Urinary bladder (tissue), 4 donors: ENCODE results near the gene ARMC5. TPM values are rescaled to one million over a fixed set of nuclear protein-coding genes. Genes with fewer than 3 reads are reported as not detected.
A peak's percentile ranks its signal among the peaks of the same experiment; 100 is the strongest.

Experiments
- DNase-seq: peaks from one replicate; pipeline ENCODE4 v3.0.0-alpha.2; 2015; ENCODE audit errors: extremely low spot score
- H3K27ac ChIP-seq: one replicate; pipeline ENCODE4 v1.5.1; 2013; ENCODE audit warnings: low read depth, mild to moderate bottlenecking, moderate library complexity
- H3K36me3 ChIP-seq: one replicate; pipeline ENCODE4 v1.6.1; 2013; ENCODE audit warnings: mild to moderate bottlenecking, moderate library complexity; ENCODE audit not compliant: insufficient read depth
- H3K4me1 ChIP-seq: one replicate; pipeline ENCODE4 v1.6.1; 2013; ENCODE audit warnings: mild to moderate bottlenecking, moderate library complexity; ENCODE audit not compliant: insufficient read depth
- H3K4me3 ChIP-seq: one replicate; pipeline ENCODE4 v1.5.1; 2013; ENCODE audit warnings: low read depth, low read length
- WGBS: extraction: QIAGEN DNeasy Blood & Tissue Kit; methylation state at CpG from one replicate; pipeline ENCODE4 v1.1.7; 2013; 5-methylcytosine and 5-hydroxymethylcytosine counted together
- polyA plus RNA-seq: library from polyadenylated mRNA; stranded (reverse); fragments of 200-250 nt; gene quantifications from one replicate; pipeline ENCODE4 v1.2.3, GENCODE V29; 2013
- total RNA-seq: library from RNA; depleted of rRNA; stranded (reverse); fragments of >200 nt; gene quantifications from one replicate; pipeline ENCODE4 v1.2.3, GENCODE V29; 2014
- donor health status: healthy with polysubstance abuse.
- donor health status: healthy.

ARMC5 gene
- total and polyA plus RNA-seq, 2 donors = 5.4 to 13.1 TPM

- no peak for DNase-seq
- Histone ChIP-seq H3K36me3 (peaks cover 4% of the 10 kb centered on the region), H3K27ac (no peak overlapping the region), H3K4me3 (no peak overlapping the region), H3K4me1 (peaks cover under 1% of the 10 kb centered on the region)
- WGBS = 93% methylated on average over 35 of the region's 35 CpGs
These were observed 2.9 kb downstream of the ARMC5 start for GRCh38 chr16:31461921-31462804.

GRCh38 chr16:31464348-31464769 lies 5.1 kb downstream of the ARMC5 start:
- H3K4me3 ChIP-seq = no peak overlapping the region
- DNase-seq = no peak
- peaks cover 4% of the 10 kb centered on the region for H3K36me3 ChIP-seq
- WGBS = 96% methylated on average over 36 of the region's 36 CpGs
- H3K27ac ChIP-seq = no peak overlapping the region
- no peaks in the 10 kb centered on the region for H3K4me1 ChIP-seq

- Histone ChIP-seq H3K4me3 (no peak overlapping the region), H3K36me3 (peaks cover 4% of the 10 kb centered on the region), H3K4me1 (no peaks in the 10 kb centered on the region), H3K27ac (no peak overlapping the region)
- WGBS = 94% methylated on average over 17 of the region's 17 CpGs
- DNase-seq = no peak
These were observed 5.5 kb downstream of the ARMC5 start for GRCh38 chr16:31464781-31465260.

- Histone ChIP-seq H3K4me3 (no peak overlapping the region), H3K36me3 (peaks cover 4% of the 10 kb centered on the region), H3K4me1 (no peaks in the 10 kb centered on the region), H3K27ac (no peak overlapping the region)
- 91% methylated on average over 20 of the region's 20 CpGs for WGBS
- DNase-seq = no peak
These were observed 6.6 kb downstream of the ARMC5 start for GRCh38 chr16:31465788-31466370.

GRCh38 chr16:31466381-31466841 lies 7.1 kb downstream of the ARMC5 start:
- no peak for DNase-seq
- WGBS = 95% methylated on average over 18 of the region's 18 CpGs
- no peak overlapping the region for H3K4me3 ChIP-seq
- H3K4me1 ChIP-seq = no peaks in the 10 kb centered on the region
- peaks cover 4% of the 10 kb centered on the region for H3K36me3 ChIP-seq
- H3K27ac ChIP-seq = no peak overlapping the region

GRCh38 chr16:31467151-31467773 lies 8.0 kb downstream of the ARMC5 start:
- Histone ChIP-seq H3K4me1 (no peaks in the 10 kb centered on the region), H3K27ac (no peak overlapping the region)
- 85% methylated on average over 5 of the region's 5 CpGs for WGBS

GRCh38 chr16:31467858-31468257 lies 8.6 kb downstream of the ARMC5 start:
- no peak overlapping the region for H3K4me3 ChIP-seq
- no peaks in the 10 kb centered on the region for H3K4me1 ChIP-seq
- H3K27ac ChIP-seq = no peak overlapping the region
- DNase-seq = no peak
- no peaks in the 10 kb centered on the region for H3K36me3 ChIP-seq
- 96% methylated on average over 5 of the region's 5 CpGs for WGBS

More at GRCh38 chr16:31467151-31467773, 8.0 kb downstream of the ARMC5 start:
- no peak overlapping the region for H3K4me3 ChIP-seq
- no peak for DNase-seq
- H3K36me3 ChIP-seq = peaks cover 2% of the 10 kb centered on the region

- H3K36me3 ChIP-seq = no peaks in the 10 kb centered on the region
- DNase-seq = no peak
- WGBS = 79% methylated on average over 3 of the region's 3 CpGs
- H3K4me1 ChIP-seq = no peaks in the 10 kb centered on the region
- no peak overlapping the region for H3K4me3 ChIP-seq
- no peak overlapping the region for H3K27ac ChIP-seq
These were observed 11.3 kb downstream of the ARMC5 start for GRCh38 chr16:31470615-31471014.

- Histone ChIP-seq H3K27ac (peak overlapping the region; percentile 42), H3K36me3 (no peaks in the 10 kb centered on the region), H3K4me1 (peaks cover 3% of the 10 kb centered on the region), H3K4me3 (peak overlapping the region; percentile 80)
- no peak for DNase-seq
- WGBS = 22% methylated on average over 15 of the region's 15 CpGs
These were observed 12.1 kb downstream of the ARMC5 start for GRCh38 chr16:31471241-31471874.

- under 1% methylated on average over 61 of the region's 63 CpGs for WGBS
- DNase-seq = no peak
These were observed 12.8 kb downstream of the ARMC5 start, which contains the start of gene TGFB1I1 for GRCh38 chr16:31471875-31472708. TGFB1I1 (plus strand) TSS chr16:31472152; CDS start chr16:31472189, 37 bp downstream.

GRCh38 chr16:31472709-31473203 lies 13.5 kb downstream of the ARMC5 start:
- WGBS = 14% methylated on average over 20 of the region's 20 CpGs
- H3K36me3 ChIP-seq = no peaks in the 10 kb centered on the region
- DNase-seq = no peak

More at GRCh38 chr16:31471875-31472708, 12.8 kb downstream of the ARMC5 start, which contains the start of gene TGFB1I1:
- Histone ChIP-seq H3K4me3 (peak within 1 kb of the TSS; percentile 80), H3K27ac (peak within 1 kb of the TSS; percentile 93), H3K4me1 (peaks cover 3% of the 10 kb centered on the region), H3K36me3 (no peaks in the 10 kb centered on the region)

GRCh38 chr16:31473264-31473984 lies 14.1 kb downstream of the ARMC5 start:
- Histone ChIP-seq H3K27ac (no peak overlapping the region), H3K4me1 (peaks cover 3% of the 10 kb centered on the region), H3K36me3 (no peaks in the 10 kb centered on the region), H3K4me3 (no peak overlapping the region)
- no peak for DNase-seq
- WGBS = 79% methylated on average over 17 of the region's 17 CpGs

More at GRCh38 chr16:31472709-31473203, 13.5 kb downstream of the ARMC5 start:
- Histone ChIP-seq H3K4me3 (peak overlapping the region; percentile 80), H3K4me1 (peaks cover 3% of the 10 kb centered on the region), H3K27ac (peak overlapping the region; percentile 93)
